NCI-H748 treated with DMSO at 0.1 percent for 48 hours (cell line): Measurements from ENCODE around the gene A3GALT2.

ENCODE experiments used
- DNase-seq: peaks from one replicate; lab custom pipeline; 2025; lab: John Stamatoyannopoulos, UW

Gene A3GALT2

DNA sequence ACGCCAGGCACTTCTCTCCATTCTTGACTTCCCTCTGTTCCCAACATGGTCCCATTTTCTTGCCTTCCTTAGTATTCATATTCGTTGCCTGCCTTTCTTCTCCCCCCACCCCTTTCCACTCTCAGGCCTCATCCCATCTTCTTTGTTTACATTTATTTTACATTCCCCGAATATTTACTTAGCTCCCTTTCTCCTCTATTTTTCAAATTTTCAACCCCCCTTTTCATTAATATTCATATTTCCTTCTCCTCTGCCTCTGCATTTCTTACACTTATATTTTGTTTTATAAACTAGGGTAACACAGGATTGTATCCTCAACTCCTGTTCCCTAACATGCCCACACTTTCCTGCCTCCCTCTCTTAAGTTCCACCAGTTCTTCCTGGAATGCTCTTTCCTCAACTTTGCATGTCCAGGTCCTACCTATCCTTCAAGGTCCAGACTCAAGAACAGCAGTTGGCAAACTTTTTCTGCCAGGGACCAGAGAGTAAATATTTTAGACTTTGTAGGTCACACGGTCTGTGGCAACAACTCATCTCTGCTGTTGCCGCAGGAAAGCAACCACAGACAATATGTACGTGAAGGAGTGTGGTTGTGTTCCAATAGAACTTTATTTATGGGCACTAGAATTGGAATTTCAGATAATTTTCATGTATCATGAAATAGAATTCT, 29.8 kb upstream of the A3GALT2 start:
- DNase-seq, result no peak

GRCh38 chr1:33349778-33350610, 29.1 kb upstream of the A3GALT2 start:
- DNase-seq, result peak; percentile 41

- no peak for DNase-seq
Observed at GRCh38 chr1:33349081-33349759, 28.3 kb upstream of the A3GALT2 start.

GRCh38 chr1:33348676-33349080, 27.8 kb upstream of the A3GALT2 start:
- no peak for DNase-seq

- DNase-seq, result no peak
Observed at GRCh38 chr1:33348194-33348593, 27.3 kb upstream of the A3GALT2 start.

DNA sequence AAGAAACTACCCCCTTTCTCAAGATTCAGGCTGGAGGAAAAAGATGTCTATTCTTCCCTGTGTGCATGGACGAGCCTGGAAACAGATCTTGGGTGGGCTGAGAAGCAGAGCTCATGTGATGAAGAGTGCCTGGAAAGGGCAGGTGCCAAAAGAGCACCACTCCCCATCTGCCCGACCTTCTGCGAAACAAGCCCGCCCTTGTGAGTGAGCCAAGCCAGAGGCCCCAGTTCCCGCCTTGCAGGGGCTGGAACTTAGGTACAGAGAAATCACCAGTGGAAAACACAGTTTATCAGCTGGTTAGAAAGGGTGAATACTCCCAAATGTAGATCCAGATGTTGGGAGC, 26.7 kb upstream of the A3GALT2 start:
- no peak for DNase-seq

DNA sequence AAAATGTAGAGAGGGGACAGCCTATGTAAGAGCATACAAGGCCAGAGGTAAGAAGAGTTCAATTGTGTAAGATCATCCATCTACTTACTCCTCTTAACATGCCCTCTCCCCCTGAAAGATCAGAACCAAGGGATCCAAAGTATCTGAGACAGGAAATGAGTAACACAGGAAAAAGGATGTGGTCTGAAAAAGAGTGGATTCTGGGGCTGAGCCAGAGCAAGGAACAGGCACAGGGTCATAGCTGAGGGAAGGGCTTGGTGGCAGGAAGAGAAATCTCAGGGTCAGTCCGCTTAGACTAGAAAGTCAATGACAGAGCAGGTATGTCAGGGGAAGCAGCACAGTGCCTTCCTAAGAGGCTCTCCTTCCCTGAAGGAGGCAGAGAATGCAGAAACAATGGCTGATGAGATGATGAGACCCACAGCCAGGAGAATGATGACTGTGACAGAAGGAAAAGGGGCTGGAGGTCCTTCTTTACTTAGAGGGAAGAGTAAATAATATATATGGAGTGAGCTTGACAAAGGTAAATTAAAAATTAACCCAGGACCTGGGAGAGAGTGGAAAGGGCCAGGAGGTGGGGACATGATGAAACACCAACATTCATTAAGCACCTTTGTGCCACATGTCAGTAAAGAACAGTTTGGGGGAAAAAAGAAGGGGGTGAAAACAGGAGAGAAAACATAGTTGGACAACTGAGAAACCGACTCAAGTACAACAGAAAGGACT, 26.2 kb upstream of the A3GALT2 start:
- DNase-seq, result no peak

- no peak for DNase-seq
Observed at GRCh38 chr1:33346533-33346926, 25.6 kb upstream of the A3GALT2 start.

- DNase-seq, result no peak
Observed at GRCh38 chr1:33344896-33345560, 24.1 kb upstream of the A3GALT2 start.

GRCh38 chr1:33343539-33343938, 22.6 kb upstream of the A3GALT2 start:
- no peak for DNase-seq

GRCh38 chr1:33342041-33342723, 21.3 kb upstream of the A3GALT2 start:
- DNase-seq, result peak; percentile 85

DNA sequence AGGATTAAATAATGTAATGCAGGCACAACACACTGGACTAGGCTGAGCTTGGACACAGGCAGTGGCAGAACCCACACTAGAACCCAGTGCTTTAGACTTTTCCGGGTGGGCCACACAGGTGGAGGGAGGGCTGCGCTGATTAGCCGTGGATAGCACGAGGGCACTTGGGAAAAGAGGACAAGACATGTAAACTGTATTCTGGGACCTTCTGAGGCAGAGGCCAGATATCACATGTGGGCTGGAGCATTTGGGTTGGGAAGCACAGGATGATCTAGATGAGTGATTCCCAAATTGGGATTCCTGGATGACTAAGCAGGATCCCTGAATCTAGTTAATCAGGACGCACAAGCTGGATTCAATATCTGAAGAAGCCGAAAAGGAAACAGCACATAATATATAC, 20.3 kb upstream of the A3GALT2 start:
- DNase-seq, result no peak

GRCh38 chr1:33339413-33339812, 18.5 kb upstream of the A3GALT2 start:
- no peak for DNase-seq

GRCh38 chr1:33338440-33339211, 17.7 kb upstream of the A3GALT2 start:
- DNase-seq, result no peak

DNA sequence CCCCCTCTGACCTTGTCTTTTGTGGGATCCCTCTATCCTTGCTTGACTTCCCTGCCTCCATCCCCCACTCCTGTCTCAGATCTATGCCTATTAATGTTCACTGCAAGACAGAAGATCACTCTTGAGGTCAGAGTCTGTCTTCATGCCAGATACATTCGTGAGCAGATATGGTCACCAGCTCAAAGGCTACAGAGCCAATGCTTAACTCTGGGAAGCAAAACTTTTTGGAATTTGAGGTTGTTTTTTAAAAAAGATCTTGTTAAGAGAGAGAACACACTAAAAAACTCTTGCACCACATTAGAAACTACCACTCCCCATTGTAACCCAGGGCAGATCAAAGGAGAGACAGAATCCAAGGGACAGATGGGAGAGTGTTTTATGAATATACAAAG, 17.1 kb upstream of the A3GALT2 start:
- no peak for DNase-seq

DNA sequence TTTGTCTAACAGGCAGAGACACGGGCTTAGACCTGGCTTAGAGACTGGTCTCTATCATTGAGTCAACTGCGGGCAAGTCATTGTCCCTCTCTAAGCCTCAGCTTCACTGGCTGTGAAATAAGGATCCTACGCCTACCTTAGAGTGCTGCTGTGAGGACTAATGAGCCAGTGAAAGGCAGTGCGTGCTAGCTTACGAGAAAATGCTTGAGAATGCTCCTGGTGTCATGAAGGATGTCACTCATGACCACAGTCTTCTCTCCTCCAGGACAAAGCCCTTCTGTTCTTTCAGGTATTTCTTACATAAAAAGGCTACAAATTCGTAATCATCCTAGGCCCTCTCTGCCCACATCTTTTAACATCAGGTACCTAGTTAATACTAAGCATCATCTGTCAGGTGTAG, 16.5 kb upstream of the A3GALT2 start:
- DNase-seq, result no peak

DNA sequence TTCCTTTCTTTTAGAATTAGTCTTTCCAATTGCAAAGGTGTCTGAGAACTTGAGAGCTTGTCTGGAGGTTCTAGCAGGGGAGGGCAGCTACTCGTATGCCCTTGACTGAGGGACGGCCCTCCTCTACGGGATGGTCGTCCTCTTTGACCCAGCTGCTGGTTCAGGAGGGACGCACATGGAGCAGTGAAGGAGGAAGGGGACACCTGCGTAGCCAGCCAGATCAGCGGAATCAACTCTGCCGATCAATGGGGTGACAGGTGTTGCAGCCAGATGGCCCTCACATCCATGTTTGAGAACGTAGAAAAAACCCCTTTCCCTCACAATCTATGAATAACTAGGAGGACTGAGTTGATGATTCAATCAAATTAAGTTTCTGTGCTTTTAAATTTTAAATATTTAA, 15.7 kb upstream of the A3GALT2 start:
- no peak for DNase-seq

GRCh38 chr1:33335020-33335419, 14.1 kb upstream of the A3GALT2 start:
- no peak for DNase-seq

GRCh38 chr1:33334081-33334552, 13.2 kb upstream of the A3GALT2 start:
- DNase-seq, result no peak

DNA sequence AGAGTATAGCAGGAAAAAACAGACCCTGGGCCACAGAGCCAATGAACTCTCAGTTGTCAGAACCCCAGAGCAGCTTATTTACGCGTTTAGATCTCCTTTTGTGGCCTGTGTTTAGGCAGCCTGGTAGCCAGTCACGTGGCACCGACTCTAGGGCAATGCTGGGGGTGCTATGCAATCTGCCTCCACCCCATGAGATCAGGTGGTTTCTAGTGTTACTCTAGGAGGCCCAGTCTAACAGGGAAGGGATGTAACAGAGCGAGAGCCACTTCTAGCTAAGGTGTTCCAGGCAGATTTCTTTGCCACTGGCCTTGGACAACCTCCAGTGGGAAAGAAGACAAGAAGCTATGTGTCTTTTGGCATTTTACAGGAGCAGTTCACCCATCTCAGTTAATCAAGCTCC, 12.0 kb upstream of the A3GALT2 start:
- no peak for DNase-seq
